Activated CD8-positive, alpha-beta T cell treated with anti-CD3 and anti-CD28 coated beads for 36 hours (primary cell): ENCODE results near the gene CROT. TPM values are rescaled to one million over a fixed set of nuclear protein-coding genes. Genes with fewer than 3 reads are reported as not detected.

Source experiments
- ATAC-seq: fragments of 200-7000 bp; cut with Tn5 transposase; one replicate; pipeline ENCODE4 v1.10.0; 2021; ENCODE audit warnings: mild to moderate bottlenecking, moderate library complexity
- CTCF ChIA-PET: fragments of 350-600 bp; sonication (Branson Sonifier 250); formaldehyde crosslinking; loops from one replicate; lab custom pipeline; 2021; ENCODE audit warnings: antibody characterized with exemption; lab: Charles Lee
- POLR2A ChIA-PET: fragments of 350-600 bp; sonication (Branson Sonifier 250); formaldehyde crosslinking; loops from one replicate; lab custom pipeline; 2021; ENCODE audit warnings: antibody characterized with exemption; lab: Charles Lee
- DNase-seq: peaks from one replicate; pipeline ENCODE4 v3.0.0-alpha.2; 2020
- H3K27ac Mint-ChIP-seq: one replicate; pipeline ENCODE4 v1.8.0; 2021; ENCODE audit warnings: mild to moderate bottlenecking, mixed read lengths
- H3K27me3 Mint-ChIP-seq: one replicate; pipeline ENCODE4 v1.8.0; 2021; ENCODE audit warnings: mixed read lengths
- H3K36me3 Mint-ChIP-seq: one replicate; pipeline ENCODE4 v1.8.0; 2021; ENCODE audit warnings: low read depth, mixed read lengths
- H3K4me1 Mint-ChIP-seq: one replicate; pipeline ENCODE4 v1.8.0; 2021; ENCODE audit warnings: low read depth, mixed read lengths
- H3K4me3 Mint-ChIP-seq: one replicate; pipeline ENCODE4 v1.8.0; 2021; ENCODE audit warnings: mild to moderate bottlenecking, moderate library complexity, mixed read lengths
- H3K9me3 Mint-ChIP-seq: one replicate; pipeline ENCODE4 v1.8.0; 2021; ENCODE audit warnings: mixed read lengths
- intact Hi-C: fragments of 100-400 bp; cut with micrococcal nuclease; formaldehyde crosslinking; loops from one replicate; pipeline ENCODE4 v1.10.0; 2022
- total RNA-seq, 2 experiments: library from RNA; stranded (reverse); gene quantifications; one replicate each; pipeline ENCODE4 v1.2.3, GENCODE V29; 2021
- TF ChIP-seq, protein P1 (sequence below): fragments of 200-600 bp; IDR thresholded peaks from one replicate; pipeline ENCODE4 v1.8.0; 2022; ENCODE audit warnings: antibody characterized with exemption, mild to moderate bottlenecking

The CROT gene
- total RNA-seq, 2 experiments from 2014 or later = 7.2 to 7.3 TPM

DNA sequence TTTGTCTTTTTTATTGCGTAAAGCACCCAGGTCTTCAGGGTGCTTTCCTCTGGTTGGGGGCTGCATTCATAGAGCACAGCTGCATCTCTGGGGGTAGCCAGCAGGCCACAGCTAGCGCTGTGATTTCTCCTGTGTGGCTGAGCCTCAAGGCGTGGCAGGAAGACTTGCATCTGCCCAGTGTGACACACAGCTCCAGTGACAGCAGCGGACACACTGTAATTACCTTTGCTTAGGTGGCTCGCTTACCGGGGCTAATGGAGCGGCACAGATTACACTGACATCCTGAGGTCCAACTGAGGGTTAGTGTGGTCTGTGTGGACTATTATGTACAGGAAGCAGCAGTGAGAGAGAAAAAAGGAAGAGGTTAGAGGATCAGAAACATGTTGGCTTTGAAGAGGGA is 102.9 kb downstream of the CROT start:
- Mint-ChIP-seq H3K27ac (no peak overlapping the region), H3K9me3 (no peaks in the 10 kb centered on the region), H3K27me3 (peaks cover 2% of the 10 kb centered on the region), H3K4me1 (no peaks in the 10 kb centered on the region), H3K4me3 (no peak overlapping the region), H3K36me3 (no peaks in the 10 kb centered on the region)
- DNase-seq = no peak
- intact Hi-C loops = no loop called here
- ChIA-PET CTCF (no interaction called here), POLR2A (no interaction called here)
- TF ChIP-seq, protein P1, sequence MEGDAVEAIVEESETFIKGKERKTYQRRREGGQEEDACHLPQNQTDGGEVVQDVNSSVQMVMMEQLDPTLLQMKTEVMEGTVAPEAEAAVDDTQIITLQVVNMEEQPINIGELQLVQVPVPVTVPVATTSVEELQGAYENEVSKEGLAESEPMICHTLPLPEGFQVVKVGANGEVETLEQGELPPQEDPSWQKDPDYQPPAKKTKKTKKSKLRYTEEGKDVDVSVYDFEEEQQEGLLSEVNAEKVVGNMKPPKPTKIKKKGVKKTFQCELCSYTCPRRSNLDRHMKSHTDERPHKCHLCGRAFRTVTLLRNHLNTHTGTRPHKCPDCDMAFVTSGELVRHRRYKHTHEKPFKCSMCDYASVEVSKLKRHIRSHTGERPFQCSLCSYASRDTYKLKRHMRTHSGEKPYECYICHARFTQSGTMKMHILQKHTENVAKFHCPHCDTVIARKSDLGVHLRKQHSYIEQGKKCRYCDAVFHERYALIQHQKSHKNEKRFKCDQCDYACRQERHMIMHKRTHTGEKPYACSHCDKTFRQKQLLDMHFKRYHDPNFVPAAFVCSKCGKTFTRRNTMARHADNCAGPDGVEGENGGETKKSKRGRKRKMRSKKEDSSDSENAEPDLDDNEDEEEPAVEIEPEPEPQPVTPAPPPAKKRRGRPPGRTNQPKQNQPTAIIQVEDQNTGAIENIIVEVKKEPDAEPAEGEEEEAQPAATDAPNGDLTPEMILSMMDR = no peak
- no peak for ATAC-seq

Other genes with a start within 250 kb of the CROT start
- 10 to 100 TPM; 63.0 to 65.1 TPM for gene DMTF1, start 193.2 kb upstream of the CROT start, total RNA-seq
- gene TMEM243, start 125.9 kb upstream of the CROT start, total RNA-seq = 10 to 100 TPM; 67.0 to 67.2 TPM
- under 1 TPM in 1 of 2 experiments, not detected in 1; 0.14 TPM for gene ABCB4, start 130.0 kb downstream of the CROT start, total RNA-seq